Sigmoid colon (tissue), 7 donors: ENCODE measurements around the gene KRTAP10-3. TPM values are rescaled to one million over a fixed set of nuclear protein-coding genes. Genes with fewer than 3 reads are reported as not detected.

ENCODE experiments used
- DNase-seq: peaks from one replicate; pipeline ENCODE4 v3.0.0-alpha.2; 2019
- H3K27ac ChIP-seq, 4 donors: fragments of 200-600 bp; sonication (generic); one replicate each; pipeline ENCODE4 v1.5.1; 2016 to 2019; ENCODE audit warnings: mild to moderate bottlenecking in 1 of 4
- H3K27me3 ChIP-seq, 3 donors: fragments of 200-600 bp; sonication (generic); one replicate each; pipeline ENCODE4 v1.5.1; 2019; ENCODE audit warnings: mild to moderate bottlenecking in 1 of 3
- H3K36me3 ChIP-seq, 4 donors: fragments of 200-600 bp; sonication (generic); one replicate each; pipeline ENCODE4 v1.5.1; 2016 to 2019
- H3K4me1 ChIP-seq, 4 donors: fragments of 200-600 bp; sonication (generic); one replicate each; pipeline ENCODE4 v1.5.1; 2017 to 2019
- H3K4me3 ChIP-seq, 4 donors: fragments of 200-600 bp; sonication (generic); one replicate each; pipeline ENCODE4 v1.5.1; 2017 to 2019; ENCODE audit warnings: mild to moderate bottlenecking in 2 of 4, moderate library complexity in 1 of 4
- H3K9me3 ChIP-seq, 4 donors: fragments of 200-600 bp in 3 of 4; sonication (generic) in 3 of 4; one replicate each; pipeline versions ENCODE4 v1.5.1 to v1.6.1; 2013 to 2019
- CTCF ChIP-seq, 4 experiments: fragments of 450-650 bp in 3 of 4; fragments of 200-600 bp in 1 of 4; IDR thresholded peaks; one replicate each; pipeline ENCODE4 v1.5.1; 2016 to 2019; ENCODE audit warnings: antibody characterized with exemption in 4 of 4, mild to moderate bottlenecking in 3 of 4, moderate library complexity in 2 of 4
- EP300 ChIP-seq, 4 donors: sonication (generic); formaldehyde crosslinking; IDR thresholded peaks; one replicate each; pipeline ENCODE4 v1.6.1; 2017; ENCODE audit warnings: antibody characterized with exemption in 4 of 4
- POLR2A ChIP-seq, 2 donors: fragments of 450-650 bp; IDR thresholded peaks; one replicate each; pipeline ENCODE4 v1.6.1; 2016; ENCODE audit warnings: antibody characterized with exemption in 2 of 2, mild to moderate bottlenecking in 2 of 2, moderate library complexity in 2 of 2
- POLR2AphosphoS5 ChIP-seq, 4 donors: sonication (generic); formaldehyde crosslinking; IDR thresholded peaks; one replicate each; pipeline ENCODE4 v1.6.1; 2017; ENCODE audit warnings: antibody characterized with exemption in 4 of 4
- WGBS, 2 donors: extraction: QIAGEN DNeasy Blood & Tissue Kit; methylation state at CpG; one replicate each; pipeline ENCODE4 v1.1.7; 2013; 5-methylcytosine and 5-hydroxymethylcytosine counted together
- intact Hi-C: fragments of 100-400 bp; cut with DNase I; formaldehyde crosslinking; loops from one replicate; pipeline ENCODE4 v1.15.1; 2023
- polyA plus RNA-seq, 3 donors: library from polyadenylated mRNA; stranded (reverse); fragments of 200-250 nt; gene quantifications; one replicate each; pipeline ENCODE4 v1.2.3, GENCODE V29; 2013
- total RNA-seq, 4 donors: library from RNA; depleted of rRNA; stranded (reverse); fragments of >200 nt; gene quantifications; one replicate each; pipeline ENCODE4 v1.1.0, GENCODE V29; 2016
- donor health status: healthy with polysubstance abuse.
- donor health status: Bipolar disorder and iron deficiency.
- donor health status: healthy.

Gene KRTAP10-3
- total and polyA plus RNA-seq, 7 donors, result 0.66 TPM; not detected in 6

- TF ChIP-seq CTCF (IDR thresholded peaks at IDR 0.05), result no peak
- Histone ChIP-seq H3K9me3 (no peaks in the 10 kb centered on the region), H3K4me1 (no peaks in the 10 kb centered on the region), H3K36me3 (no peaks in the 10 kb centered on the region), H3K4me3 (no peak overlapping the region), H3K27ac (no peak overlapping the region), H3K27me3 (peaks cover 0 to 17% (median 0%) of the 10 kb centered on the region in 3 donors)
- WGBS, 2 donors, result 76 to 87% methylated on average over 7 of the region's 7 CpGs
- intact Hi-C loops, result no loop called here
- DNase-seq, result peak; percentile 18
These were observed 28.2 kb downstream of the KRTAP10-3 start for GRCh38 chr21:44530221-44530902.

GRCh38 chr21:44529503-44530125 is 29.0 kb downstream of the KRTAP10-3 start:
- no peak for TF ChIP-seq POLR2A (IDR thresholded peaks at IDR 0.05)
- no peak for TF ChIP-seq POLR2AphosphoS5 (IDR thresholded peaks at IDR 0.05)
- no peak for TF ChIP-seq CTCF (IDR thresholded peaks at IDR 0.05)
- TF ChIP-seq EP300 (IDR thresholded peaks at IDR 0.05), result no peak
- 79 to 81% methylated on average over 23 of the region's 23 CpGs for WGBS, 2 donors
- H3K27me3 ChIP-seq, result peaks cover 0 to 17% (median 0%) of the 10 kb centered on the region in 3 donors
- H3K4me3 ChIP-seq, result no peak overlapping the region
- H3K27ac ChIP-seq, result no peak overlapping the region
- intact Hi-C loops, result no loop called here
- peak; percentile 42 for DNase-seq
- H3K4me1 ChIP-seq, result no peaks in the 10 kb centered on the region
- H3K36me3 ChIP-seq, result no peaks in the 10 kb centered on the region
- no peaks in the 10 kb centered on the region for H3K9me3 ChIP-seq

- DNase-seq, result peak; percentile 42
- no peak for TF ChIP-seq POLR2AphosphoS5 (IDR thresholded peaks at IDR 0.05)
- no peak for TF ChIP-seq CTCF (IDR thresholded peaks at IDR 0.05)
- no peak for TF ChIP-seq EP300 (IDR thresholded peaks at IDR 0.05)
- no peak for TF ChIP-seq POLR2A (IDR thresholded peaks at IDR 0.05)
- no peaks in the 10 kb centered on the region for H3K4me1 ChIP-seq
- intact Hi-C loops, result no loop called here
- H3K4me3 ChIP-seq, result no peak overlapping the region
- WGBS, 2 donors, result 90 to 91% methylated on average over 17 of the region's 17 CpGs
- H3K36me3 ChIP-seq, result no peaks in the 10 kb centered on the region
- no peak overlapping the region for H3K27ac ChIP-seq
- H3K27me3 ChIP-seq, result peaks cover 0 to 17% (median 0%) of the 10 kb centered on the region in 3 donors
- no peaks in the 10 kb centered on the region for H3K9me3 ChIP-seq
These were observed 29.6 kb downstream of the KRTAP10-3 start for GRCh38 chr21:44529011-44529421.

GRCh38 chr21:44528634-44528995 is 30.0 kb downstream of the KRTAP10-3 start:
- no peaks in the 10 kb centered on the region for H3K9me3 ChIP-seq
- intact Hi-C loops, result no loop called here
- H3K36me3 ChIP-seq, result no peaks in the 10 kb centered on the region
- WGBS, 2 donors, result 84 to 86% methylated on average over 10 of the region's 10 CpGs
- no peaks in the 10 kb centered on the region for H3K4me1 ChIP-seq
- TF ChIP-seq EP300 (IDR thresholded peaks at IDR 0.05), result no peak
- no peak for TF ChIP-seq CTCF (IDR thresholded peaks at IDR 0.05)
- TF ChIP-seq POLR2A (IDR thresholded peaks at IDR 0.05), result no peak
- DNase-seq, result no peak
- peaks cover 0 to 17% (median 0%) of the 10 kb centered on the region in 3 donors for H3K27me3 ChIP-seq
- H3K27ac ChIP-seq, result no peak overlapping the region
- no peak overlapping the region for H3K4me3 ChIP-seq
